ENCODE results near the gene CLEC4C. TPM values are rescaled to one million over a fixed set of nuclear protein-coding genes. Genes with fewer than 3 reads are reported as not detected.

CLEC4C gene
- total RNA-seq, 1 donor from 2014 or later = 0.44 TPM

DNA sequence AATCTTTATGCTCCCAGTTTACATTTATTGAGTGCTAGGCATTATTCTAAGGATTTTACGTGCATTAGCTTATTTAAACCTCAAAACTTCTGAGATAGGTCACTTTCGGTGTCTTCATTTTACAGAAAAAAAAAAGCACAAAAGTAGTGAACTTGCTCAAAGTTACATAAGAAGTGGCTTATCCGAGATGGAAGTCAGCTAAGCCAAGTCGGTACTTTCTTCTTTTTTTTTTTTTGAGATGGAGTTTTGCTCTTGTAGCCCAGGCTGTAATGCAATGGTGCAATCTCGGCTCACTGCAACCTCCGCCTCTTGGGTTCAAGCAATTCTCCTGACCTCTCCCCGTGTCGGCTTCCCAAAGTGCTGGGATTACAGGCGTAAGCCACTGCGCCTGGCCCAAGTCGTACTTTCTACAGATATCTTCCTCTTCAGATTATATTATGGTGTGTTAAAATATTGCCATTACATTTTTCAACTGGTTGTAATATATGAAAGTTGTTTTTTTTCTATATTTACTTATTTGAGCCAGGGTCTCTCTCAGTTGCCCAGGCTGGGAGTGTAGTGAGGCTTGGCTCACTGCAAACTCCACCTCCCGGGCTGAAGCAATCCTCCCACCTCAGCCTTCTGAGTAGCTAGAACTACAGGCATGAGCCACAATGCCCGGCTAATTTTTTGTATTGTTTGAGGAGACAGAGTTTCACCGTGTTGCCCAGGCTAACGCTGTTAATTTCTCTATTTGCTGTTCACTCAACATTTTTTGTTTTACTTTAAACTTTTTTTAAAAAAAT is 27.0 kb downstream of the CLEC4C start:
- Mint-ChIP-seq H3K27ac (no peak overlapping the region), H3K9me3 (no peaks in the 10 kb centered on the region), H3K4me3 (no peak overlapping the region), H3K4me1 (no peaks in the 10 kb centered on the region), H3K36me3 (ENCODE audit: low read depth) (no peaks in the 10 kb centered on the region), H3K27me3 (peaks cover 6% of the 10 kb centered on the region)
- TF ChIP-seq, protein P1, sequence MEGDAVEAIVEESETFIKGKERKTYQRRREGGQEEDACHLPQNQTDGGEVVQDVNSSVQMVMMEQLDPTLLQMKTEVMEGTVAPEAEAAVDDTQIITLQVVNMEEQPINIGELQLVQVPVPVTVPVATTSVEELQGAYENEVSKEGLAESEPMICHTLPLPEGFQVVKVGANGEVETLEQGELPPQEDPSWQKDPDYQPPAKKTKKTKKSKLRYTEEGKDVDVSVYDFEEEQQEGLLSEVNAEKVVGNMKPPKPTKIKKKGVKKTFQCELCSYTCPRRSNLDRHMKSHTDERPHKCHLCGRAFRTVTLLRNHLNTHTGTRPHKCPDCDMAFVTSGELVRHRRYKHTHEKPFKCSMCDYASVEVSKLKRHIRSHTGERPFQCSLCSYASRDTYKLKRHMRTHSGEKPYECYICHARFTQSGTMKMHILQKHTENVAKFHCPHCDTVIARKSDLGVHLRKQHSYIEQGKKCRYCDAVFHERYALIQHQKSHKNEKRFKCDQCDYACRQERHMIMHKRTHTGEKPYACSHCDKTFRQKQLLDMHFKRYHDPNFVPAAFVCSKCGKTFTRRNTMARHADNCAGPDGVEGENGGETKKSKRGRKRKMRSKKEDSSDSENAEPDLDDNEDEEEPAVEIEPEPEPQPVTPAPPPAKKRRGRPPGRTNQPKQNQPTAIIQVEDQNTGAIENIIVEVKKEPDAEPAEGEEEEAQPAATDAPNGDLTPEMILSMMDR (IDR thresholded peaks at IDR 0.05) = no peak
- CTCF ChIA-PET = no interaction called here
- DNase-seq (no peak), ATAC-seq (ENCODE audit: low read depth) (no peak)
- intact Hi-C loops (cut with micrococcal nuclease) = no loop called here
- POLR2A ChIA-PET = no interaction called here

DNA sequence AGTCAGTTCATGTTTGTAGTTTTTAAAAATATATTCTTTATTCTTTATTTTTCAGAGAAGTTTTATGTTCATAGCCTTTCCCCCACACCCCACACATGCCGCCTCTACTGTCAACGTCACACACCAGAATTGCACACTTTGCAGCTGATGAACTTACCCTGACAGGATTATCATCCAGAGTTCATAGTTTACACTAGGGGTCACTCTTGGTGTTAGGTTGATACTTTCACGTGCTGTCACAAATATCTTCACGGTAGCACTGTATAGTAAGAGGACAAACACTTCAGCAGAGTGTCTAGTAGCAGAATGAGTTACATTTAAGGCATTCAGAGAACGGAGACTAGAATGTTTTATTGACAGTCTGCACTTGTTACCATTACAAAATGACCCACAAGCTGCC is 30.8 kb downstream of the CLEC4C start:
- POLR2A ChIA-PET = no interaction called here
- no peaks in the 10 kb centered on the region for H3K4me1 Mint-ChIP-seq
- DNase-seq = no peak

DNA sequence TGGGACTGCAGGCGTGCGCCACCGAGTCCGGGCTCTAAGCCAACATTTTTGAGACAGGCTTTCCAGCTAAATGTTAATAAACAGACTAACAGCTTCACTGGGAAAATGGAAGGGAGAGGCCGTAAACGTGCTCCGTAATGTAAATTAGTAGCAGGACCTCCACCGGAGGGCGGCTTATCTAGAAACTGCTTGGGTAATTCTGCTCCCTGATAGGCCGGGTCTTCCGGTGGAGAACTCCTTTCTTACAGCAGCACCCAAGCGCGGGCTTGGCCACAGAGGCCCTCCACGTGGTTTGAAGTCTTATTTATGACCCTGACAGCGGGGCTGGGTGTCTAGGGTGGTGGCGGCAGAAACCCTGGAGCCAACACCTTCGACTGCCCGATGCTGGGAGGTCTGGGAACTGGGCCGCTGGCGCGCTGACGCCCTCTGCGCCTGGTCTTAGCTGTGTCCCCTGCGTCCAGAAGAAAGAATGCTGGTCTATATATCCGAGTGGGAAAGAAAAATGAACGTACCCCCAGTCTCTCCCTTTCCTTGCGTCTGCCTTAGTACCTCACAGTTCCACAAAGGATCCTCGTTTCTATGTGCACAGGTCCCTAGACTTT is 34.2 kb downstream of the CLEC4C start:
- ChIA-PET POLR2A (no interaction called here), CTCF (no interaction called here)
- Mint-ChIP-seq H3K36me3 (ENCODE audit: low read depth) (no peaks in the 10 kb centered on the region), H3K27me3 (peaks cover 2% of the 10 kb centered on the region), H3K27ac (no peak overlapping the region), H3K4me3 (no peak overlapping the region), H3K4me1 (no peaks in the 10 kb centered on the region), H3K9me3 (no peaks in the 10 kb centered on the region)
- TF ChIP-seq, protein P1 (IDR thresholded peaks at IDR 0.05) = no peak
- intact Hi-C loops (cut with micrococcal nuclease) = no loop called here
- DNase-seq (no peak), ATAC-seq (ENCODE audit: low read depth) (no peak)

More for the DNA sequence above, 30.8 kb downstream of the CLEC4C start:
- Mint-ChIP-seq H3K27ac (no peak overlapping the region), H3K36me3 (ENCODE audit: low read depth) (no peaks in the 10 kb centered on the region), H3K9me3 (no peaks in the 10 kb centered on the region), H3K27me3 (peaks cover 5% of the 10 kb centered on the region), H3K4me3 (no peak overlapping the region)
- TF ChIP-seq, protein P1 (IDR thresholded peaks at IDR 0.05) = no peak
- ATAC-seq (ENCODE audit: low read depth) = no peak
- intact Hi-C loops (cut with micrococcal nuclease) = loop anchor here (2.0 kb wide), 1 partner anchor 90 kb away; no protein-coding TSS in a partner anchor
- CTCF ChIA-PET = interaction anchor here (1.0 kb wide), 1 partner anchor 93 kb away, joined by 3 read pairs; no protein-coding TSS in a partner anchor

DNA sequence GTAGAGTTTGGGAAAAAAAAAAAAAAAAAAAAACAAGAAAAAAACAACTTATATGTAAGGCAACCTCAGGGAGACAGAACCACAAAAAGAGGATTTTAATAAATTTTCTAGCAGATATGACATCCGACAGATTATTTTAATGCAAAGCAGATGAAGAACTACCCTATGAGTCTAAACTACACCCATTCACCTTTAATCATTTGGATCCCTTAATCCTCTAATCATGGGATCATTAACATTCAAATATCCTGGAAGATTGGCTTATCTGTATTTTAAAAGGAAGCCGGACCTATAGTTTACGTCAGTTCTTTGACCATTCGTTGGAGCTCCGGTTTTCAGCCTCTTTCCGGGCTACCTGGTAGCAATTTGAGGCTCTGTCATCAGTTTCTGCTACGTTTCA is 36.0 kb downstream of the CLEC4C start, which contains the start of gene DPPA3:
DPPA3 (plus strand) TSS at position 301 of the 400 bp plus-strand sequence. CDS start 138 bp downstream, outside the sequence.
- Mint-ChIP-seq H3K4me1 (no peaks in the 10 kb centered on the region), H3K36me3 (ENCODE audit: low read depth) (no peaks in the 10 kb centered on the region), H3K27me3 (peaks cover 2% of the 10 kb centered on the region), H3K27ac (no peak within 1 kb of the TSS), H3K9me3 (no peaks in the 10 kb centered on the region), H3K4me3 (no peak within 1 kb of the TSS)
- TF ChIP-seq, protein P1 (IDR thresholded peaks at IDR 0.05) = no peak
- ChIA-PET CTCF (no interaction called here), POLR2A (no interaction called here)
- DNase-seq = no peak
- no peak for ATAC-seq (ENCODE audit: low read depth)
- intact Hi-C loops (cut with micrococcal nuclease) = no loop called here

DNA sequence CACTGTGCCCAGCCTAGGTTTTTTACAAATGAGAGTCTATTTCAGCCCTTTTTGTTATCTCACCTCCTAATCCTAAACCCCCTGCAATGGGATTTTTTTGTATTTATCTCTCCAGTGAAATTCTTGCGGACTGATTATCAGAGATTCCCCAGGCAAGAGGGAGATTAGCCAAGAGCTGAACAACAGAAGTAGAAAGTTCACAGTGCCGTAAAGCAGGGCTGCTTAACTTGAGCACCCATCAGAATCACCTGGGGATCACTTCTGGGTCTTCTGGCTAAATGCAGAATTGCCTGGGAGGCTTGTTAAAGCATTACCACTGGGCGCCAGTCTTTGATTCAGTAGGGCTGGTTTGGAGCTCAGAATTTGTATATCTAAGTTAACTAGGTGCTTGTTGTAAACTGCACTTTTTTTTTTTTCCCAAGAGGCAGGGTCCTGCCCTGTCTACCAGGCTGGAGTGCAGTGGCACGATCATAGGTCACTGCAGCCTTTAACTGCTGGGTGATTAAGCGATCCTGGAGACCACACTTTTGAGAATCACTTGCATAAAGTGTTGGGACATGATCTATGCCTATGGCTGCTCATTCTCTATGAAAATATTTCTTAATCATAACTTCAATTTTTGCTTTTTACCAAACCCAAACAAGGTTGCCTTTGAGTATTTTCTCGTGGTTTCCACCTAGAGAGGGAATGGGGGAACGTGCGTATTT is 37.1 kb downstream of the CLEC4C start:
- POLR2A ChIA-PET = no interaction called here
- H3K4me3 Mint-ChIP-seq = no peak overlapping the region
- no peaks in the 10 kb centered on the region for H3K36me3 Mint-ChIP-seq (ENCODE audit: low read depth)
- H3K27ac Mint-ChIP-seq = no peak overlapping the region
- peaks cover 2% of the 10 kb centered on the region for H3K27me3 Mint-ChIP-seq
- H3K9me3 Mint-ChIP-seq = no peaks in the 10 kb centered on the region
- intact Hi-C loops (cut with micrococcal nuclease) = no loop called here
- TF ChIP-seq, protein P1 (IDR thresholded peaks at IDR 0.05) = no peak
- DNase-seq (no peak), ATAC-seq (ENCODE audit: low read depth) (no peak)
- CTCF ChIA-PET = no interaction called here
- no peaks in the 10 kb centered on the region for H3K4me1 Mint-ChIP-seq
